Panc1 (cell line): ENCODE measurements around the gene CMTM4. TPM values are rescaled to one million over a fixed set of nuclear protein-coding genes. Genes with fewer than 3 reads are reported as not detected.
"Not testable (repeated sequence)": the region's sequence is repeated elsewhere in the genome, so short reads cannot be mapped to it uniquely, and the experiment has no call there.

Source experiments
- ATAC-seq: fragments of 200-7000 bp; cut with Tn5 transposase; 2 replicates; pipeline ENCODE4 v1.9.1; 2020; ENCODE audit warnings: mild to moderate bottlenecking, moderate library complexity
- BruUV-seq: library from RNA; stranded (reverse); fragments of 400-500 nt; replicated peaks from 2 replicates; lab custom pipeline; 2021; lab: Mats Ljungman, UMichigan
- CTCF ChIA-PET: fragments of 300-600 bp; sonication (Branson Sonifier 250); formaldehyde crosslinking; loops from one replicate; lab custom pipeline; 2022; ENCODE audit warnings: antibody characterized with exemption; lab: Charles Lee
- POLR2A ChIA-PET: fragments of 300-600 bp; sonication (Branson Sonifier 250); formaldehyde crosslinking; loops from one replicate; lab custom pipeline; 2022; ENCODE audit warnings: antibody characterized with exemption; lab: Charles Lee
- DNase-seq: peaks from one replicate; pipeline ENCODE4 v3.0.0-alpha.2; 2010; ENCODE audit warnings: low read depth, low spot score
- H3K27ac ChIP-seq: 2 replicates; pipeline ENCODE4 v1.5.1; 2011; ENCODE audit warnings: mild to moderate bottlenecking, low read length, inconsistent platforms
- H3K27me3 ChIP-seq: fragments of 200-500 bp; sonication (Bioruptor generic); 2 replicates; pipeline ENCODE4 v1.6.0; 2014; ENCODE audit warnings: low read length, inconsistent platforms; ENCODE audit not compliant: control insufficient read depth, insufficient read depth
- H3K36me3 ChIP-seq: fragments of 200-500 bp; sonication (Bioruptor generic); 2 replicates; pipeline ENCODE4 v1.5.1; 2014; ENCODE audit warnings: inconsistent platforms, mild to moderate bottlenecking, low read length, moderate library complexity; ENCODE audit not compliant: control insufficient read depth, insufficient read depth
- H3K4me1 ChIP-seq: 2 replicates; pipeline ENCODE4 v1.5.1; 2011; ENCODE audit warnings: inconsistent platforms, mild to moderate bottlenecking, low read length, moderate library complexity; ENCODE audit not compliant: control insufficient read depth, insufficient read depth
- H3K4me3 ChIP-seq, 2 experiments: 2 replicates each; pipeline ENCODE4 v1.5.1; 2011 to 2012; ENCODE audit warnings: low read depth in 2 of 2, low read length in 2 of 2, mild to moderate bottlenecking in 2 of 2, inconsistent platforms in 1 of 2, moderate library complexity in 1 of 2
- H3K9me3 ChIP-seq: fragments of 200-500 bp; sonication (Bioruptor generic); 2 replicates; pipeline ENCODE4 v1.5.1; 2014; ENCODE audit warnings: low read depth, mild to moderate bottlenecking, inconsistent platforms, low read length, moderate library complexity; ENCODE audit not compliant: control insufficient read depth, insufficient read depth
- CTCF ChIP-seq: fragments of 450-650 bp; IDR thresholded peaks from 2 replicates; pipeline ENCODE4 v1.5.1; 2017; ENCODE audit warnings: mild to moderate bottlenecking
- POLR2AphosphoS5 ChIP-seq: IDR thresholded peaks from 2 replicates; pipeline ENCODE4 v1.6.1; 2012; ENCODE audit warnings: mild to moderate bottlenecking, low read depth, low read length, moderate library complexity
- REST ChIP-seq, 2 experiments: IDR thresholded peaks; 2 replicates each; pipeline ENCODE4 v1.6.1; 2011 to 2012; ENCODE audit warnings: low read depth in 2 of 2, control low read depth in 1 of 2, low read length in 1 of 2, mild to moderate bottlenecking in 1 of 2, moderate library complexity in 1 of 2; ENCODE audit not compliant: insufficient read depth in 1 of 2
- SIN3A ChIP-seq: IDR thresholded peaks from 2 replicates; pipeline ENCODE4 v1.6.1; 2012; ENCODE audit warnings: low read depth, mild to moderate bottlenecking, low read length, moderate library complexity, borderline replicate concordance; ENCODE audit not compliant: insufficient read depth
- TCF7L2 ChIP-seq: IDR thresholded peaks from 2 replicates; pipeline ENCODE4 v1.6.1; 2011; ENCODE audit warnings: mild to moderate bottlenecking, low read depth, low read length, inconsistent platforms
- in situ Hi-C: cut with HindIII; loops from 2 replicates; pipeline ENCODE4 v1.10.0; 2016; ENCODE audit warnings: low sequenced_read_pairs, low pct_unique_long_range_greater_than_20kb
- intact Hi-C: fragments of 100-400 bp; cut with micrococcal nuclease; formaldehyde crosslinking; loops from one replicate; pipeline ENCODE4 v1.10.0; 2022; ENCODE audit not compliant: unreplicated experiment
- total RNA-seq: library from RNA; stranded (reverse); gene quantifications from one replicate; pipeline ENCODE4 v1.2.1, GENCODE V29; 2021; ENCODE audit not compliant: unreplicated experiment

The CMTM4 gene
- total RNA-seq, 1 experiment from 2014 or later = 51.9 TPM

- intact Hi-C loops = no loop called here
- in situ Hi-C loops = no loop called here
- H3K36me3 ChIP-seq = no peaks in the 10 kb centered on the region
- POLR2A ChIA-PET = no interaction called here
- no peaks in the 10 kb centered on the region for H3K4me1 ChIP-seq
- H3K27me3 ChIP-seq = no peaks in the 10 kb centered on the region
- H3K4me3 ChIP-seq = no peak overlapping the region
- no peaks in the 10 kb centered on the region for H3K9me3 ChIP-seq
- no peak for TF ChIP-seq REST (IDR thresholded peaks at IDR 0.05; ENCODE audit: insufficient read depth in 1 of 2, low read depth in 2 of 2, low read length in 1 of 2)
- no peak for TF ChIP-seq POLR2AphosphoS5
- no peak for TF ChIP-seq CTCF
- no peak for TF ChIP-seq SIN3A
- no peak for TF ChIP-seq TCF7L2
- BruUV-seq = no TSS peak
- DNase-seq (no peak), ATAC-seq (no peak)
- CTCF ChIA-PET = interaction anchor here (0.6 kb wide), 1 partner anchor 12 kb away, joined by 3 read pairs; no protein-coding TSS in a partner anchor
- H3K27ac ChIP-seq = no peak overlapping the region
Measured at GRCh38 chr16:66596986-66597848, 99.3 kb downstream of the CMTM4 start.

- CTCF ChIA-PET = interaction anchor here (0.6 kb wide), 1 partner anchor 12 kb away, joined by 3 read pairs; no protein-coding TSS in a partner anchor
- DNase-seq, H3K27ac ChIP-seq, H3K27me3 ChIP-seq, BruUV-seq, H3K4me3 ChIP-seq, intact Hi-C loops, in situ Hi-C loops, H3K36me3 ChIP-seq, H3K9me3 ChIP-seq, ATAC-seq, POLR2A ChIA-PET, H3K4me1 ChIP-seq: not testable (repeated sequence)
Measured at GRCh38 chr16:66596559-66596958, 100.0 kb downstream of the CMTM4 start.

- intact Hi-C loops (no loop called here), in situ Hi-C loops (no loop called here)
- ATAC-seq (no peak), DNase-seq (no peak)
- no peaks in the 10 kb centered on the region for H3K4me1 ChIP-seq
- no TSS peak for BruUV-seq
- CTCF ChIA-PET = no interaction called here
- H3K9me3 ChIP-seq = no peaks in the 10 kb centered on the region
- no peak overlapping the region for H3K4me3 ChIP-seq
- POLR2A ChIA-PET = no interaction called here
- H3K27ac ChIP-seq = no peak overlapping the region
- no peaks in the 10 kb centered on the region for H3K36me3 ChIP-seq
- H3K27me3 ChIP-seq = no peaks in the 10 kb centered on the region
- TF ChIP-seq POLR2AphosphoS5 (no peak), CTCF (no peak)
Measured at GRCh38 chr16:66594739-66595138, 101.8 kb downstream of the CMTM4 start.
